Sigmoid colon (tissue), 4 donors: ENCODE data around the gene EPHB1.

Source experiments
- POLR2A ChIP-seq, 2 donors: fragments of 450-650 bp; IDR thresholded peaks; one replicate each; pipeline ENCODE4 v1.6.1; 2016; ENCODE audit warnings: antibody characterized with exemption in 2 of 2, mild to moderate bottlenecking in 2 of 2, moderate library complexity in 2 of 2
- POLR2AphosphoS5 ChIP-seq, 4 donors: sonication (generic); formaldehyde crosslinking; IDR thresholded peaks; one replicate each; pipeline ENCODE4 v1.6.1; 2017; ENCODE audit warnings: antibody characterized with exemption in 4 of 4
- TF ChIP-seq, protein P1 (sequence below), 4 experiments: fragments of 450-650 bp in 3 of 4; fragments of 200-600 bp in 1 of 4; IDR thresholded peaks; one replicate each; pipeline ENCODE4 v1.5.1; 2016 to 2019; ENCODE audit warnings: antibody characterized with exemption in 4 of 4, mild to moderate bottlenecking in 3 of 4, moderate library complexity in 2 of 4

GRCh38 chr3:134910026-134910425 lies 115.0 kb downstream of the EPHB1 start:
- TF ChIP-seq POLR2A (IDR thresholded peaks at IDR 0.05), result no peak
- TF ChIP-seq, protein P1, sequence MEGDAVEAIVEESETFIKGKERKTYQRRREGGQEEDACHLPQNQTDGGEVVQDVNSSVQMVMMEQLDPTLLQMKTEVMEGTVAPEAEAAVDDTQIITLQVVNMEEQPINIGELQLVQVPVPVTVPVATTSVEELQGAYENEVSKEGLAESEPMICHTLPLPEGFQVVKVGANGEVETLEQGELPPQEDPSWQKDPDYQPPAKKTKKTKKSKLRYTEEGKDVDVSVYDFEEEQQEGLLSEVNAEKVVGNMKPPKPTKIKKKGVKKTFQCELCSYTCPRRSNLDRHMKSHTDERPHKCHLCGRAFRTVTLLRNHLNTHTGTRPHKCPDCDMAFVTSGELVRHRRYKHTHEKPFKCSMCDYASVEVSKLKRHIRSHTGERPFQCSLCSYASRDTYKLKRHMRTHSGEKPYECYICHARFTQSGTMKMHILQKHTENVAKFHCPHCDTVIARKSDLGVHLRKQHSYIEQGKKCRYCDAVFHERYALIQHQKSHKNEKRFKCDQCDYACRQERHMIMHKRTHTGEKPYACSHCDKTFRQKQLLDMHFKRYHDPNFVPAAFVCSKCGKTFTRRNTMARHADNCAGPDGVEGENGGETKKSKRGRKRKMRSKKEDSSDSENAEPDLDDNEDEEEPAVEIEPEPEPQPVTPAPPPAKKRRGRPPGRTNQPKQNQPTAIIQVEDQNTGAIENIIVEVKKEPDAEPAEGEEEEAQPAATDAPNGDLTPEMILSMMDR (IDR thresholded peaks at IDR 0.05), result no peak
- no peak for TF ChIP-seq POLR2AphosphoS5 (IDR thresholded peaks at IDR 0.05)
